HG03439 (cell line): ENCODE measurements around the gene CHMP1A.
"Not testable (repeated sequence)": the region's sequence is repeated elsewhere in the genome, so short reads cannot be mapped to it uniquely, and the experiment has no call there.

Experiments used
- ATAC-seq: cut with Tn5 transposase; IDR thresholded peaks from one replicate; pipeline ENCODE4 v1.9.1; 2021; ENCODE audit warnings: mild to moderate bottlenecking, moderate library complexity; ENCODE audit not compliant: unreplicated experiment

The CHMP1A gene

GRCh38 chr16:89657442-89658220, at the start of gene CHMP1A, which contains the start of gene SPATA33:
TSS of gene CHMP1A (minus strand) at chr16:89657708. CDS start at chr16:89657588, 120 bp downstream.
TSS of gene SPATA33 (plus strand) at chr16:89657836. CDS start at chr16:89657912, 76 bp downstream.
- ATAC-seq = peak; percentile 88

- no peak for ATAC-seq
Measured at GRCh38 chr16:89706518-89707260, 49.2 kb upstream of the CHMP1A start.

GRCh38 chr16:89705006-89705405, 47.5 kb upstream of the CHMP1A start:
- no peak for ATAC-seq

- ATAC-seq = no peak
Measured at GRCh38 chr16:89704281-89704680, 46.8 kb upstream of the CHMP1A start.

- ATAC-seq = peak; percentile 62
Measured at GRCh38 chr16:89701425-89702406, 44.2 kb upstream of the CHMP1A start, which contains the start of gene SPATA2L. TSS of gene SPATA2L (minus strand) at chr16:89701705. CDS start at chr16:89701232, 473 bp downstream.

- ATAC-seq = peak; percentile 2
Measured at GRCh38 chr16:89700649-89701424, 43.3 kb upstream of the CHMP1A start.

- peak; percentile 46 for ATAC-seq
Measured at GRCh38 chr16:89700100-89700648, 42.7 kb upstream of the CHMP1A start.

- ATAC-seq = not testable (repeated sequence)
Measured at GRCh38 chr16:89699629-89700099, 42.2 kb upstream of the CHMP1A start.

GRCh38 chr16:89698717-89699116, 41.2 kb upstream of the CHMP1A start:
- not testable (repeated sequence) for ATAC-seq

- ATAC-seq = no peak
Measured at GRCh38 chr16:89697616-89698331, 40.3 kb upstream of the CHMP1A start.

GRCh38 chr16:89697161-89697615, 39.7 kb upstream of the CHMP1A start:
- ATAC-seq = no peak

GRCh38 chr16:89696670-89697128, 39.2 kb upstream of the CHMP1A start:
- no peak for ATAC-seq

- no peak for ATAC-seq
Measured at GRCh38 chr16:89695875-89696669, 38.6 kb upstream of the CHMP1A start.

- no peak for ATAC-seq
Measured at GRCh38 chr16:89695086-89695874, 37.8 kb upstream of the CHMP1A start.

GRCh38 chr16:89694784-89695085, 37.2 kb upstream of the CHMP1A start:
- not testable (repeated sequence) for ATAC-seq

- ATAC-seq = no peak
Measured at GRCh38 chr16:89693931-89694783, 36.6 kb upstream of the CHMP1A start.
